ENCODE measurements around the gene PRKG1. TPM values are rescaled to one million over a fixed set of nuclear protein-coding genes. Genes with fewer than 3 reads are reported as not detected.
"Not testable (repeated sequence)": the region's sequence is repeated elsewhere in the genome, so short reads cannot be mapped to it uniquely, and the experiment has no call there.

PRKG1 gene
- total RNA-seq, 1 donor from 2014 or later = not detected

DNA sequence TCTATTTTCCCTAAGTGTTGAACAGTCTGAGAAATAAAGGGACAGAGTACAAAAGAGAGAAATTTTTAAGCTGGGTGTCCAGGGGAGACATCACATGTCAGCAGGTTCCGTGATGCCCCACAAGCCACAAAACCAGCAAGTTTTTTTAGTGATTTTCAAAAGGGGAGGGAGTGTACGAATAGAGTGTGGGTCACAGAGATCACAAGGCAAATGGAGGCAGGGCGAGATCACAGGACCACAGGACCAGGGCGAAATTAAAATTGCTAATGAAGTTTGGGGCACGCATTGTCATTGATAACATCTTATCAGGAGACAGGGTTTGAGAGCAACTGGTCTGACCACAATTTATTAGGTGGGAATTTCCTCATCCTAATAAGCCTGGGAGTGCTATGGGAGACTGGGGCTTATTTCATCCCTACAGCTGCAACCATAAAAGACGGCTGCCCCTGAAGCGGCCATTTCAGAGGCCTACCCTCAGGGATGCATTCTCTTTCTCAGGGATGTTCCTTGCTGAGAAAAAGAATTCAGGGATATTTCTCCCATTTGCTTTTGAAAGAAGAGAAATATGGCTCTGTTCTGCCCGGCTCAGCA, 193.8 kb downstream of the PRKG1 start:
- intact Hi-C loops (cut with micrococcal nuclease) = not testable (repeated sequence)

DNA sequence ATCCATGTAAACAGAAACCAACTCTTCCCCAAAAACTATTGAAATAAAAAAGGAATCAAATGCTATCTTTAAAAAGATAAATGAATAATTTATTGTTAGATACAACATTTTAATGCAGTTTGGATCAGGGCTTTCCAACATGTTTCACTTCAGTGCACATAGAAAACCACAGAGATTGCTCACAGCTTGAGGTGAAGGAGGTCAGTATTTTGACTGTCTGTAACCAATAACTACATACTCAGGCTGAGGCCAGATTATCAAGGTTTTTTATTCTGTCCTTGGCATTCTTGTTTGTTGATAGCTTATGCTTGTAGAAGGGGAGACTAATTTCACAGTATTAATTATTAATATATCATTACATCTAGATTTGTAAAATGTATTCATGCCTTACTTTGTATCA, 195.5 kb downstream of the PRKG1 start:
- intact Hi-C loops (cut with micrococcal nuclease) = no loop called here

DNA sequence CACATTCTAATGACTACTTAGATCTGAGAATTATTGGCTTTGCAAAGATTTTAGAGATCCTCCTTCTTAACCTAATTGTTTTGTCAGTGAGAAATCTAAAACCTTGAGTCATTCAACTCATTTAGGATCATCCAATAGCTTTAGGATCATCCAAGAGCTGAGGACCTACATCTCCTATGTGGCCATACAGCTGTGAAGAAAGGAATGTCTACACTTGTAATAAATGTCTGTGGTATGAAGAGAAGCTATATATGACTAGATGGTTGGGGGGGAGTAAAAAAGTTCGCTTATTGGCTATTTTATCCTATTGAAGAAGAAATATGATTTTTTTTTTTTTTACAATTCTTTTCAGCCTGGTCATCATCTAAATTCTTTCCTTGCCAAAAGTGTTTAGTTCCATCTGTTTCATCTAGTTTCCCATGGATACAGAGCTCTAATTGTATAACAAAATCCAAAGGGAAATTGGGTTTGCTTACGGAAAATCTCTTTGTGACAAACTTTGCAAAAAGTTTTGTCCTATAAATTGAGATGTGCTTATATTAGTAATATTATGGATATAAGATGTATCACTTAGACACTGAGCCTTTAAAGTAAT, 196.7 kb downstream of the PRKG1 start:
- intact Hi-C loops (cut with micrococcal nuclease) = no loop called here

DNA sequence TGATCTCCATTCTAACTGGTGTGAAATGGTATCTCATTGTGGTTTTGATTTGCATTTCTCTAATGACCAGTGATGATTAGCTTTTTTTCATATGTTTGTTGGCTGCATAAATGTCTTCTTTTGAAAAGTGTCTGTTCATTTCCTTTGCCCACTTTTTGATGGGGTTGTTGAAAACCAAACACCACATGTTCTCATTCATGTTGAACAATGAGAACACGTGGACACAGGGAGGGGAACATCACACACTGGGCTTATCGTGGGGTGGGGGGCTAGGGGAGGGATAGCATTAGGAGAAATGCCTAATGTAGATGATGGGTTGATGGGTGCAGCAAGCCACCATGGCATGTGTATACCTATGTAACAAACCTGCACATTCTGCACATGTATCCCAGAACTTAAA, 197.8 kb downstream of the PRKG1 start:
- intact Hi-C loops (cut with micrococcal nuclease) = not testable (repeated sequence)

DNA sequence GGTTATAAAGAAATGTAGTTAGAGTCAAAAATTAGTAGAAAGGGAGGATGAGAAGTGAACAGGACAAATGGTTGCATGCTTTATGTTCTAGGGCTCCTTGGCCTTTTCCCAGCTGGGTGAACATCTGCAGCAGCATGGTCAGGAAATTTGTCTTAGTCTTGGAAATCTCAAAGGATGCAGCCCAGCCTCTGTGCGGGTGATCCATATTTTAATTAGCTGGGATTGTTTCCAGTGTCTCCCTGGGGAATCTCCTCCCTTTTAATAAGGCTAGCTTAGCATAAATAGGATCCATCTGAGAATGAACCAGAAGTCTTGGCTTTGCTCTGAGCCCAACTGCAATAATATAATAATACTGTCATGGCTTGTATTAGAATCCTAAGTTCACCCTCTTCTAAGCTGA, 198.3 kb downstream of the PRKG1 start:
- intact Hi-C loops (cut with micrococcal nuclease) = no loop called here

DNA sequence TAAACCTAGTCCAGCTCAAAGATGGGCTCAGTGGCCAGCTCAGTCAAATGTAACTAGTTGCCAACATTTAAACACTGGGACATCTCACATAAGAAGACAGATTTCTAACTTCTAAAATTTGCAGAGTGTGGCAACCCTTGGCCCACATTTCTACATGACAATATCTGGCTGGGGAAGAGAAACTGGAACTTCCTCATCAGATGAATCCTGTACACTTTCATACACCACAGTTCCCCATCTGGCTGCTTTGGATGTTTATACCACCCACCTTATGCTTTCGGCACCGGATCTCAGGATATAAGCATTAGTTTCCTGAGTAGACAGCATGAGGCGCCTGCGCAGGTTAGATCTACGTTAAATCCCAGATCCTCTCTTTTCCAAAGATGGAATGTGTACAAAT, 199.3 kb downstream of the PRKG1 start:
- intact Hi-C loops (cut with micrococcal nuclease) = no loop called here

DNA sequence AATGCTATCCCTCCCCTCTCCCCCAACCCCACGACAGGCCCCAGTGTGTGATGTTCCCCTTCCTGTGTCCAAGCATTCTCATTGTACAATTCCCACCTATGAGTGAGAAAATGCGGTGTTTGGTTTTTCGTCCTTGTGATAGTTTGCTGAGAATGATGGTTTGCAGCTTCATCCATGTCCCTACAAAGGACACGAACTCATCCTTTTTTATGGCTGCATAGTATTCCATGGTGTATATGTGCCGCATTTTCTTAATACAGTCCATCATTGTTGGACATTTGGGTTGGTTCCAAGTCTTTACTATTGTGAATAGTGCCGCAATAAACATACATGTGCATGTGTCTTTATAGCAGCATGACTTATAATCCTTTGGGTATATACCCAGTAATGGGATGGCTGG, 201.8 kb downstream of the PRKG1 start:
- intact Hi-C loops (cut with micrococcal nuclease) = not testable (repeated sequence)

DNA sequence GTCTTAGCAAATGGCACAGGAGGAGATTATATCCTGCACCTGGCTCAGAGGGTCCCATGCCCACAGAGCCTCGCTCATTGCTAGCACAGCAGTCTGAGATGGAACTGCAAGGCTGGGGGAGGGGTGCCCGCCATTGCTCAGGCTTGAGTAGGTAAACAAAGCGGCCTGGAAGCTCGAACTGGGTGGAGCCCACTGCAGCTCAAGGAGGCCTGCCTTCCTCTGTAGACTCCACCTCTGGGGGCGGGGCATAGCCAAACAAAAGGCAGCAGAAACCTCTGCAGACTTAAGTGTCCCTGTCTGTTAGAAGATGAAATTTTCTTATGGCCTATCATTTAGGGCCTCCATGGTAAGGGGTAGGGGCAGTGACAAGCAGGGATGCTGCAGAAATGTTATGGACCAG, 207.1 kb downstream of the PRKG1 start:
- intact Hi-C loops (cut with micrococcal nuclease) = not testable (repeated sequence)

DNA sequence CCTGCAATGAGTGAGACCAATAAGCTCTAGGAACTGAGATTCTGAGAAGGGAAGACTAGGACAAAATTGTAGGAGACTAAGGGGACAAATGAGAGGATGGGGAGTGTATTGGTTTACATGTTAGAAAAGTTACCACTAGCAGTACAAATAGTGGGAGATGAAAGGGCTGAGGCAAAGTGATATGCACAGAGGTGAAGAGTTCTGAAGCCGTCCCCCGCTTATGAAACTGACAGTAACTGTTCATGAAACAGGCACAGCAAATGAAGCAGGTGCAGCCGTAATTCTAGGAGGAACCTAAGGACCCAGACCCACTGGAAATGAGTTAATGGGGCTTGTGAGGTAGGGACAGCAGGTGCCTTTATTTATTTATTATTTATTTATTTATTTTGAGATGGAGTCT, 211.3 kb downstream of the PRKG1 start:
- intact Hi-C loops (cut with micrococcal nuclease) = no loop called here

DNA sequence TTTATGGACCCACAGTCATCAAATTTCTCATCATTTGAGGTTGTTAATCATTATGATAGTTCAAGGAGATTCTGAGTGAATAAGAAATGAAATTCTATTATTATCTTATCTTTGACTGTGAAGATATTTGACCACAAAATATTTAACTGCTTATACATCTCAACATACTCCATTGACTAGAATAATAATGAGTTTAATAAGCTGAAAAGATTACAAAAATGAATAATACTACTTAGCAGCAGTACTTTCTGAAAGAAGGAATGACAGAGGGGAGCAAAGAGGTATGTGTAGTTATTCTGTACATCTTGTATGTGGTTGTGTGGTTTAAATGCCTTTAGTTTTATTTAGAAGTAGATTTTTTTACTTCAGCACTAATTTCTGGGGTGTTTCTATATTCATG, 214.2 kb downstream of the PRKG1 start:
- intact Hi-C loops (cut with micrococcal nuclease) = no loop called here

DNA sequence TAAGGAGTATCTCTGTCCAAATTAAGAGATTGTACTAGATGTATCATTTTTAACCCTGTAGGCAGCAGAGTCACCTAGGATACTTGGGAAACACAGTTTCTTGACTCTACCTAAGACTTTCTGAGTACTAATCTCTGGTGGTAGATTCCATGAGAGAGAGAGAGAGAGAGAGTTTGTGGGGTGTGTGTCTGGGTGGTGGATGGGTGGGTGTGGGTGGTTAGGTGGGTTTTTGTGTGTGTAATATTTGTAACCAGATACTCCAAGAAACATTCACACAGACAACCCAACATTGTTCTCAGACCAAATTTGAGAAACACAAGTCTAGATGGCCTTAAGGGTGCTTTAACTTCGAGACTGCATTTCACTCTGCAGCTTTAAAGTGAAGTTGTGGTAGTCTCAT, 215.2 kb downstream of the PRKG1 start:
- intact Hi-C loops (cut with micrococcal nuclease) = no loop called here

DNA sequence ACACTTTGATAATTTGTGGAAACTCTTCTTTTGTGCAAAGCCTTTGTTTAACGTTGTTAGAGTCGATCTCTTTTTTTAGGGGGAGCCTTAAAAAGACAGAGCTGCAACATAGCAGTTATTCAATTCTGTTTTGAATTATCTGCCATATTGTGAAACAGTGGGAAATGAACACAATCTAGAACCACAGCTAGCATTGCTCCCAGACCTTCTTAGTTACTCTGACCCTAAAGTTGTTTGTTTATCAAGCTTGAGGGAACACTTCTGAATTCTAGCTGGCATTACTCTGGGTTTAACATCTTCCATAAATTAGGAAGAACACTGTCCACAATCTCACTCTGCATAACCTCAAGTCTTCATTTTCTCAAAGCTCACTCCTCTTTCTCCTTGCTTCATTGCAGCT, 217.7 kb downstream of the PRKG1 start:
- intact Hi-C loops (cut with micrococcal nuclease) = no loop called here

DNA sequence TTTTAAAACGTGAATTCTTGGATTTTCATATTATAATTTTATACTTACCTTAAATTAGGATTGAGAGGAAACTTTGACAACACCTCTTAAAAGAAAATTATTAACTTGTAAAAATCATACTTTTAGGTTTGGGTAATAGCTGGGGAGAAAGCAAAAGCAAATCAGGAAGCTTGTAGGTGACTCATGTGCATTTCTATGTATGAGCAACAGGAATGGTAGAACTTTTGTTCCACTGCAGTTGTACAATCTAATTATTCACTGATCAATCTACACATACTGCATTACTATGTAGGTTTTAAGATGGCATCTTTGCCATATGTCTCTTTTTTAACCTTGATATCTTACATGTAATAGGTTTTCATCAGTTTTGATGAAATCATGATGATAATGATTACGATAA, 223.2 kb downstream of the PRKG1 start:
- intact Hi-C loops (cut with micrococcal nuclease) = no loop called here

DNA sequence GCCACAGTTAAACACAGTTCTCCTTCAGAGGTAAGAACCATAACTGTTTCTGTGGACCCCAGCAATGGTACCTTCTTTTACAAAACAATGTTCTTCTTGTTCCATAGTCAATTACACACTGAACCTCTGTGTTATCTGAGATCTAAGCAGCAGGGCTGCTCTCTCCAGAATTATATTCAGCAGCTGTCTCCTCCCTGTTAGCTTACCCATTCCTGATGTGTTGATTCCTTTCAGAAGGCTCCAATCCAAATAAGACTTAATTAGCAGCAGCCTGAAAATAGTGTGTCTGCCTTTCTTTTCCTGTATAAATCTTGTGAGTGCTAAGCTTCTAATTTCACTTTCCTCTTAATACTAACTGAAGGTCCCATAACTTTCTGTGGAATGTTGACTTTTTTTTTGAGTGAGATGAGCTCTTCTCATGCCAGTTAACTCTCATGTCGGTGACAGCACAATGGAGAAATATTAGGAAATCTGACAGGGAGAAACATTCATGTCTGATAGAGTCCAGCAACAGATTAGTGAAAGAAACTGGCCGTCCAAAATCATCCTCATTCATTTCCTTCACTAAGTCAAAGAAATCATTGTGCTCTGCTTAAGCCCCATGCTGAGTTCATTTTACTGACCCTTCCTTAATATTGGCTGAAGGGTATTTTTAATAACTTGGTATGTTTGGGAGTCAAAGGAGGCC, 226.5 kb downstream of the PRKG1 start:
- intact Hi-C loops (cut with micrococcal nuclease) = no loop called here

DNA sequence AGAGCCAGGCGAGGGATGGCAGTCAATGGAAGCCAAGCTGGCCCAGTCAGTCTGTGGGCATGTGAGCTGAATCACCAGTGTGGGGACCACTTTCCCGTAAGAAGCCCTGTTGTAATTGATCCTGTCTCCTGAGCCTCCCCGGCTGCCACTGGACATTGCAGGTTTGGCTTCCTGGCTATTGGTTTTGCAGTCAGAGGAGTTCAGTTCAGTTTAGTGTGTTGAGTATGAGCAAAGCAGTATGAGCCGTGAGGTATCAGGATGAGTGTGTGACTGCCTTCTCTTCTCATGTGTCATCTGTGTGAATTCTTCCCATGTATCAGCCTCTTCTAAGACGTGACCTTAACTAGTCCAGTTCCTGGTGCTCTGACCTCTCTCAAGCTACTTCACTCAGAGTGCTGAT, 227.4 kb downstream of the PRKG1 start:
- intact Hi-C loops (cut with micrococcal nuclease) = no loop called here

DNA sequence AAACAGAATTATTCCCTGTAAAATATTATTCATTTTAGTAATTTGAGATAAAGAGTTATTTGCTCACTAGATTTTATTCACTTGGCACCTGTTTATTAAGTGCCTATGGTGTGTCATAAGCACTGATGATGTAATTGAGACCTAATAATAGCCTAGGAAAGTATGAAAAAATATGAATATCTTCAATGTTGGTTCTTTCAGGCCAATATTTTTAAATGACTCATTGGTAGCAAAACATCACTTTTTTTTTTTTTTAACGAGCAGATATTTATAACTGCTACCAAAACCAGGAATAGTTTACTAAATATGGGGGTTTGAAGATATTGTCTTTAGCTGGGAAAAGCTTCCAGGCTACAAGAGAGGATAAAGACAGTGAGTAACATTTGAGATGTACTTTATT, 228.0 kb downstream of the PRKG1 start:
- intact Hi-C loops (cut with micrococcal nuclease) = no loop called here

DNA sequence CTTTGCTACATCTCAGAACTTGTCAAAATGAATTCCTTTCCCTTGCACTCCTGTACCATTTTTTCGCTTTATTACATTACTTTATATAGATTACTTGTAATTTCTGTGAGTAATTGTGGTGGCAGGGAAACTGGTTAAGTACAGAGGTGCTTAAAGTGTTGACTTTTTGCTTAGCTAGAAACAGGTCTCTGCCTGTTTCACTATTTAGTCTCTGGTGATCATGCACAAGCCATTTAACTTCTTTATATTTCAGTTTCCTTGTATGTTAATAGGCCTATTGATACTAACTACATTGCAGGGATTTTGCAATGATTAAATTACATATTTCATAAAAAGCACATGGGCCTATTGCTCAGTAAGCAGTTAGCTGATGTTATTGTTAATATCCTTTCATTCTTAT, 233.8 kb downstream of the PRKG1 start:
- intact Hi-C loops (cut with micrococcal nuclease) = no loop called here

DNA sequence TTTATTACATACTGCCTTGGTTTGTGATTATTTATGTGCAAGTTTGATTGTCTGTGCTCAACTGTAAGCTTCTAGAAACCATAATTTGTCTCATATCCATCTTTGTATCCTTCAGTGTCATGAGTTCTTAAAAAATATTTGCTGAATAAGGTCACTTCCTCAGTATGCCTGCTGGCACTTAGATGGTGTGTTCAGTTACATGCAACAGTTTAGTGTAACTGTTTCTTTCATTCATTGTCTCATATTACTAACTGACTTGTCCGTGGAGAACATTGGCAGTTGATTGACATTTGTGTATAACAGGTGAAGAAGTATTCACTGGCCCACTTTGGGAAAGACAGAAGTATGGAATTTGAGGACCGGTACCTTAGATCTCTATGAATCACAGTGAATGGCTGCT, 236.9 kb downstream of the PRKG1 start:
- intact Hi-C loops (cut with micrococcal nuclease) = no loop called here

DNA sequence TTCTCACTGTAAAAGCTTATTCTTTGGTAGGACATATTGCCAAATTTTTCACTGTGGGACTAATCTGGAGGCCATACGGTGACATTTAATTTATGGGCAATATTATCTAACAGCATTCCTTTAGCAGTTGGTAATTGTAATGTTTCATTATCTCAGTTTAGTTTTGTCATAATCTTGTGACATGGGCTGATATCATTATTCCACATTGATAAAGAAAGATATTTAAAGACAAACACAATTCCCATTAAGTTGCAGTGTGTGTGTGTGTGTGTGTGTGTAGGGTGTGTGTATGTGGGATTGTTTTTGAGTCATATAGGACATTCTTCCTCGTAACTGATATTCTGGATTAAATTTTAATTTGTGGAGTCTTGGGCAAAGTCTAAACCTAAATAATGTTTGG, 238.5 kb downstream of the PRKG1 start:
- intact Hi-C loops (cut with micrococcal nuclease) = no loop called here

DNA sequence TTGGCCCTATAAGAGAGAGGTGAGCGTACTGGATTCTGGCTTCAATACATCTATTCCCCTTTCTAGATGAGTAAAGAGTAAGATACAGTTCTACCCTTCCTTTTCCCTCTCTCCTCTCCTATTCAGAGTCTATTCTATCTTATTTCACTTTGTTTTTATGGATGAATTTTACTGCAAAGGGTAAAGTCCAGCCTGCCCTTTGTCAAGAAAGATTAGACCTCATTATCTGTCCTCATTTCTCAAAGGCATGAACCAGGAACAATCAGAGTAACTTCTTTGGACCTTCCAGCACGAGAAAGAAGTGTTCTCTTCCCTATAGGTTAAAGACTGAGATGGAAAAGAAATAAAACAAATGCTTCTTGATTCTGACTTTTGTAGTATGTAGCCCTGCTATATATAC, 239.0 kb downstream of the PRKG1 start:
- intact Hi-C loops (cut with micrococcal nuclease) = no loop called here

DNA sequence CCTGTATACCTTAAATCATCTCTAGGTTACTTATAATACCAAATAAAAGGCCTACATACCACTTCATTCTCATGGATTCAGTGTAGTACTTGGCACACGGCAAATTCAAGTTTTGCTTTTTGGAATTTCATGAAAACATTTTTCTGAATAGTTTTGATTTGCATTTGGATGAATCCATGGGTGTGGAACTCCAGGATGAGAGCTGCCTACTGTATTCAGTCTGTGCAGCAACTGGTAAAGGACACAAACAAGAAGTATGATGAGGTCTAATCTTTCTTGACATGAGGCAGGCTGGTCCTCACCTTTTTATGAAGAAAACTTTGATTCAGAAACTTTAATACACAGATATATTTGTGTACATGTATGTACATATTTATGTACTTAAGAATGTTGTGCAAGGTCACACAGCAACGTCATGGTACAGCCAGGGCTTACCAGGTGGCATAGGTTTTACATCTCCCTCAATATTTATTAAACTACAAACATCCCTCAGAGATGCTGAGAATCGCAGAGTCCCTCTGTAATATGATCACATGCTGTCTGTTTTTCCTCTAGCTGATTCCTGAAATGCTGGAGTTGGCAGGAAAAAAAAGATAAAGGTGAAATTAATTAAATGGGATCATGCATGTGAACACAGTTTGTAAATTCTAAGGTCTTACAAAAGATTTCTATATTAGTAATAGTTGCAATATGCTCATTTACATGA, 239.6 kb downstream of the PRKG1 start:
- intact Hi-C loops (cut with micrococcal nuclease) = no loop called here

DNA sequence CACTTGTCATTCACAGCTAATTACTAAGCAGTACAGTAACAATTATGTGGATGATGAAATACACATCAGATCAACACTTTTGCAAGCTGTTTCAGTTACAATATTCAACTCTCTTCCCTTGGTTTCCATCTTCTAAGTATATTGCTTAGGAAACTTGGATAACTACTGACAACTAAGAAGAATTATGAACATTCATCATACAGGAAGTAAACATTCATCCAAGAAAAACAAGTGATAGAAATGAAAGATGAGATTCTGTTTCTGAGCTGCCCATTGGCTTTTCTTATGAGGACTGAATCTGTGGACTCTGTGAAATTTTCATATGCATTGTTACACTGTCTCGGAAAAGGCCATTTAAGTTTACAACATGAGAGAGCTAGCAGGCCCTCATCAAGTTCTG, 240.2 kb downstream of the PRKG1 start:
- intact Hi-C loops (cut with micrococcal nuclease) = no loop called here

Data from T-helper 1 cell treated with Interleukin-12 subunit alpha and Interleukin-12 subunit beta and Interleukin-4 antibody, amounts not matched to agents 30 ng/mL and 1 ng/mL, for 36 hours (primary cell).